CD4-positive, alpha-beta T cell (primary cell): ENCODE measurements around the gene RBL1. TPM values are rescaled to one million over a fixed set of nuclear protein-coding genes. Genes with fewer than 3 reads are reported as not detected.

Experiments
- ATAC-seq: fragments of 200-7000 bp; cut with Tn5 transposase; one replicate; pipeline ENCODE4 v1.10.0; 2022; ENCODE audit warnings: mild to moderate bottlenecking; ENCODE audit not compliant: poor library complexity
- CTCF ChIA-PET: fragments of 350-600 bp; sonication (Branson Sonifier 250); formaldehyde crosslinking; loops from one replicate; lab custom pipeline; 2021; ENCODE audit warnings: antibody characterized with exemption, inconsistent platforms; lab: Charles Lee
- POLR2A ChIA-PET: fragments of 350-600 bp; sonication (Branson Sonifier 250); formaldehyde crosslinking; loops from one replicate; lab custom pipeline; 2021; ENCODE audit warnings: antibody characterized with exemption, inconsistent platforms; lab: Charles Lee
- DNase-seq, 14 experiments: peaks; one replicate each; pipeline ENCODE4 v3.0.0-alpha.2; 2013 to 2020; ENCODE audit warnings: mixed read lengths in 2 of 14
- H3K27ac ChIP-seq, 2 donors: one replicate each; pipeline versions ENCODE4 v1.5.1 to v1.7.0; 2013; ENCODE audit warnings: low read length in 2 of 2, low read depth in 1 of 2, mild to moderate bottlenecking in 1 of 2
- H3K27me3 ChIP-seq, 2 experiments: 1 replicate in 1 of 2; 2 replicates in 1 of 2; pipeline versions ENCODE4 v1.6.1 to v1.7.0; 2013; ENCODE audit warnings: low read length in 2 of 2, control low read depth in 1 of 2, mild to moderate bottlenecking in 1 of 2, moderate library complexity in 1 of 2; ENCODE audit not compliant: insufficient read depth in 2 of 2, control insufficient read depth in 1 of 2
- H3K36me3 ChIP-seq: one replicate; pipeline ENCODE4 v1.6.1; 2013; ENCODE audit warnings: low read length, control low read depth; ENCODE audit not compliant: insufficient read depth
- H3K4me1 ChIP-seq: one replicate; pipeline ENCODE4 v1.6.1; 2013; ENCODE audit warnings: low read length, control low read depth; ENCODE audit not compliant: insufficient read depth
- H3K4me3 ChIP-seq: one replicate; pipeline ENCODE4 v1.5.1; 2013; ENCODE audit warnings: mild to moderate bottlenecking, low read length, moderate library complexity
- H3K9me3 ChIP-seq, 2 experiments: 1 replicate in 1 of 2; 2 replicates in 1 of 2; pipeline versions ENCODE4 v1.6.1 to v1.7.0; 2013; ENCODE audit warnings: low read length in 2 of 2, mild to moderate bottlenecking in 2 of 2, control low read depth in 1 of 2, moderate library complexity in 1 of 2; ENCODE audit not compliant: control insufficient read depth in 1 of 2, insufficient read depth in 1 of 2
- H3K27ac Mint-ChIP-seq: one replicate; pipeline ENCODE4 v1.8.0; 2020; ENCODE audit warnings: mixed read lengths
- H3K27me3 Mint-ChIP-seq: one replicate; pipeline ENCODE4 v1.8.0; 2021; ENCODE audit warnings: mixed read lengths
- H3K36me3 Mint-ChIP-seq: one replicate; pipeline ENCODE4 v1.8.0; 2021; ENCODE audit warnings: low read depth, mixed read lengths
- H3K4me1 Mint-ChIP-seq: one replicate; pipeline ENCODE4 v1.8.0; 2021; ENCODE audit warnings: low read depth, mixed read lengths
- H3K4me3 Mint-ChIP-seq: one replicate; pipeline ENCODE4 v1.8.0; 2020; ENCODE audit warnings: mild to moderate bottlenecking, mixed read lengths
- H3K9me3 Mint-ChIP-seq: one replicate; pipeline ENCODE4 v1.8.0; 2020; ENCODE audit warnings: mixed read lengths
- CTCF ChIP-seq: fragments of 200-600 bp; IDR thresholded peaks from one replicate; pipeline ENCODE4 v1.8.0; 2022; ENCODE audit warnings: antibody characterized with exemption, mild to moderate bottlenecking
- intact Hi-C, 2 experiments: fragments of 100-400 bp; cut with DNase I in 1 of 2; cut with micrococcal nuclease in 1 of 2; formaldehyde crosslinking; loops; one replicate each; pipeline versions ENCODE4 v1.15.1 to v1.9.0; 2023 to 2025; cut with DNase I, micrococcal nuclease
- total RNA-seq, 174 experiments: library from RNA in 2 of 174; stranded (reverse) in 2 of 174; gene quantifications; one replicate each; pipeline ENCODE4 v1.2.3 and lab custom pipeline; 2021 to 2026

RBL1 gene
- total RNA-seq, 2 experiments from 2014 or later: 37.4 to 39.1 TPM

- CTCF ChIA-PET: interaction anchor here (1.0 kb wide), 1 partner anchor 17 kb away, joined by 3 read pairs; no protein-coding TSS in a partner anchor
- H3K4me1 ChIP-seq: no peaks in the 10 kb centered on the region
- ATAC-seq (no peak), DNase-seq (no peak)
- no peaks in the 10 kb centered on the region for H3K36me3 Mint-ChIP-seq
- no peaks in the 10 kb centered on the region for H3K9me3 ChIP-seq
- POLR2A ChIA-PET: no interaction called here
- no peaks in the 10 kb centered on the region for H3K27me3 Mint-ChIP-seq
- H3K4me1 Mint-ChIP-seq: no peaks in the 10 kb centered on the region
- H3K27ac ChIP-seq: no peak overlapping the region
- H3K27me3 ChIP-seq: no peaks in the 10 kb centered on the region
- no peak overlapping the region for H3K4me3 Mint-ChIP-seq
- no peaks in the 10 kb centered on the region for H3K9me3 Mint-ChIP-seq
- TF ChIP-seq CTCF: no peak
- H3K27ac Mint-ChIP-seq: no peak overlapping the region
- no peaks in the 10 kb centered on the region for H3K36me3 ChIP-seq
- no peak overlapping the region for H3K4me3 ChIP-seq
- intact Hi-C loops: no loop called here
These were observed 24.7 kb upstream of the RBL1 start for GRCh38 chr20:37120497-37120896.

- Mint-ChIP-seq H3K9me3 (no peaks in the 10 kb centered on the region), H3K4me3 (no peak overlapping the region), H3K36me3 (no peaks in the 10 kb centered on the region), H3K4me1 (no peaks in the 10 kb centered on the region), H3K27ac (no peak overlapping the region), H3K27me3 (no peaks in the 10 kb centered on the region)
- intact Hi-C loops: no loop called here
- DNase-seq (no peak), ATAC-seq (no peak)
- no peaks in the 10 kb centered on the region for H3K36me3 ChIP-seq
- TF ChIP-seq CTCF: no peak
- ChIA-PET CTCF (interaction anchor here (0.7 kb wide), 1 partner anchor 24 kb away, joined by 3 read pairs; no protein-coding TSS in a partner anchor), POLR2A (no interaction called here)
- H3K27ac ChIP-seq: no peak overlapping the region
- no peaks in the 10 kb centered on the region for H3K9me3 ChIP-seq
- no peaks in the 10 kb centered on the region for H3K4me1 ChIP-seq
- no peaks in the 10 kb centered on the region for H3K27me3 ChIP-seq
- H3K4me3 ChIP-seq: no peak overlapping the region
These were observed 23.7 kb upstream of the RBL1 start for GRCh38 chr20:37119356-37120036.

- ATAC-seq (no peak), DNase-seq (no peak)
- no peaks in the 10 kb centered on the region for H3K9me3 ChIP-seq
- Mint-ChIP-seq H3K4me3 (no peak overlapping the region), H3K4me1 (no peaks in the 10 kb centered on the region), H3K27ac (no peak overlapping the region), H3K36me3 (no peaks in the 10 kb centered on the region), H3K27me3 (no peaks in the 10 kb centered on the region), H3K9me3 (no peaks in the 10 kb centered on the region)
- no peak overlapping the region for H3K4me3 ChIP-seq
- intact Hi-C loops: no loop called here
- H3K27ac ChIP-seq: no peak overlapping the region
- ChIA-PET CTCF (interaction anchor here (0.6 kb wide), 1 partner anchor 208 kb away, joined by 4 read pairs; no protein-coding TSS in a partner anchor), POLR2A (no interaction called here)
- H3K4me1 ChIP-seq: no peaks in the 10 kb centered on the region
- no peaks in the 10 kb centered on the region for H3K27me3 ChIP-seq
- no peaks in the 10 kb centered on the region for H3K36me3 ChIP-seq
- no peak for TF ChIP-seq CTCF
These were observed 18.2 kb upstream of the RBL1 start for GRCh38 chr20:37114012-37114411.
